Liver (tissue), 2 donors: ENCODE results near the gene ALKBH5.

Experiments used
- CTCF ChIP-seq: fragments of 150-350 bp; IDR thresholded peaks from 2 replicates; pipeline ENCODE4 v1.5.1; 2017; ENCODE audit warnings: improper control_type of control experiment, low read depth, low read length; ENCODE audit not compliant: missing input control
- REST ChIP-seq: IDR thresholded peaks from 2 replicates; pipeline ENCODE4 v1.6.1; 2016; ENCODE audit warnings: antibody characterized with exemption, mild to moderate bottlenecking
- YY1 ChIP-seq: IDR thresholded peaks from 2 replicates; pipeline ENCODE4 v1.6.1; 2016; ENCODE audit warnings: antibody characterized with exemption, mild to moderate bottlenecking
- ZBTB33 ChIP-seq: IDR thresholded peaks from 2 replicates; pipeline ENCODE4 v1.6.1; 2016; ENCODE audit warnings: antibody characterized with exemption
- donor health status: healthy.

- TF ChIP-seq YY1 (no peak), CTCF (no peak), REST (no peak), ZBTB33 (no peak)
These were observed 50.3 kb downstream of the ALKBH5 start for GRCh38 chr17:18233803-18234518.
